PC-3 (cell line): ENCODE data around the gene TMEM44.

Source experiments
- EZH2phosphoT487 ChIP-seq: fragments of 300-600 bp; sonication (generic); IDR thresholded peaks from 2 replicates; pipeline ENCODE4 v1.6.1; 2018; ENCODE audit warnings: mild to moderate bottlenecking, antibody characterized with exemption, low read length, borderline replicate concordance
- TF ChIP-seq, protein P1 (sequence below): fragments of 300-600 bp; sonication (generic); conservative IDR thresholded peaks from 2 replicates; pipeline ENCODE4 v1.5.1; 2017; ENCODE audit warnings: antibody characterized with exemption, low read depth, mild to moderate bottlenecking, low read length

- TF ChIP-seq, protein P1, sequence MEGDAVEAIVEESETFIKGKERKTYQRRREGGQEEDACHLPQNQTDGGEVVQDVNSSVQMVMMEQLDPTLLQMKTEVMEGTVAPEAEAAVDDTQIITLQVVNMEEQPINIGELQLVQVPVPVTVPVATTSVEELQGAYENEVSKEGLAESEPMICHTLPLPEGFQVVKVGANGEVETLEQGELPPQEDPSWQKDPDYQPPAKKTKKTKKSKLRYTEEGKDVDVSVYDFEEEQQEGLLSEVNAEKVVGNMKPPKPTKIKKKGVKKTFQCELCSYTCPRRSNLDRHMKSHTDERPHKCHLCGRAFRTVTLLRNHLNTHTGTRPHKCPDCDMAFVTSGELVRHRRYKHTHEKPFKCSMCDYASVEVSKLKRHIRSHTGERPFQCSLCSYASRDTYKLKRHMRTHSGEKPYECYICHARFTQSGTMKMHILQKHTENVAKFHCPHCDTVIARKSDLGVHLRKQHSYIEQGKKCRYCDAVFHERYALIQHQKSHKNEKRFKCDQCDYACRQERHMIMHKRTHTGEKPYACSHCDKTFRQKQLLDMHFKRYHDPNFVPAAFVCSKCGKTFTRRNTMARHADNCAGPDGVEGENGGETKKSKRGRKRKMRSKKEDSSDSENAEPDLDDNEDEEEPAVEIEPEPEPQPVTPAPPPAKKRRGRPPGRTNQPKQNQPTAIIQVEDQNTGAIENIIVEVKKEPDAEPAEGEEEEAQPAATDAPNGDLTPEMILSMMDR, result no peak
- no peak for TF ChIP-seq EZH2phosphoT487
Measured at GRCh38 chr3:194575484-194576210, 57.6 kb downstream of the TMEM44 start.
